HepG2 (cell line): ENCODE results near the gene UCP3. TPM values are rescaled to one million over a fixed set of nuclear protein-coding genes. Genes with fewer than 3 reads are reported as not detected.

Source experiments
- ATAC-seq: fragments of 200-7000 bp; cut with Tn5 transposase; 3 replicates; pipeline ENCODE4 v1.9.1; 2020; ENCODE audit warnings: mild to moderate bottlenecking, moderate library complexity
- BruUV-seq: library from RNA; stranded (reverse); fragments of 400-500 nt; replicated peaks from 2 replicates; lab custom pipeline; 2021; lab: Mats Ljungman, UMichigan
- CTCF ChIA-PET: fragments of 300-600 bp; formaldehyde crosslinking; extraction: SDS; loops from one replicate; lab custom pipeline; 2021; ENCODE audit warnings: low total read pairs, inconsistent platforms, low intra/inter-chr PET ratio; lab: Yijun Ruan, JAX
- POLR2A ChIA-PET: fragments of 350-600 bp; sonication (Branson Sonifier 250); formaldehyde crosslinking; loops from one replicate; lab custom pipeline; 2020; ENCODE audit warnings: antibody characterized with exemption, inconsistent platforms; lab: Yijun Ruan, JAX
- DNase-seq: peaks from one replicate; pipeline ENCODE4 v3.0.0-alpha.2; 2015; ENCODE audit warnings: low spot score
- FAIRE-seq: peaks from 3 replicates; lab custom pipeline; 2011; peaks lifted over from hg19 to GRCh38; lab: Jason Lieb, UNC
- H2AFZ ChIP-seq: one replicate; pipeline ENCODE4 v1.6.1; 2011; ENCODE audit warnings: low read length, inconsistent platforms
- H3K27ac ChIP-seq: fragments of 300-600 bp; 3 replicates; pipeline ENCODE4 v1.8.0; 2011; ENCODE audit warnings: mixed run types, mild to moderate bottlenecking, mixed read lengths, low read length, inconsistent platforms; ENCODE audit not compliant: insufficient read depth; ENCODE audit errors: extremely low read length
- H3K27me3 ChIP-seq, 2 experiments: fragments of 200-600 bp in 1 of 2; 2 replicates in 1 of 2; 3 replicates in 1 of 2; pipeline versions ENCODE4 v1.6.0 to v1.8.0; 2011; ENCODE audit warnings: low read length in 2 of 2, mild to moderate bottlenecking in 2 of 2, moderate library complexity in 2 of 2, inconsistent platforms in 1 of 2; ENCODE audit not compliant: insufficient read depth in 2 of 2, control insufficient read depth in 1 of 2
- H3K36me3 ChIP-seq, 2 experiments: fragments of 200-600 bp in 1 of 2; replicated peaks in 1 of 2; 2 replicates in 1 of 2; 3 replicates in 1 of 2; pipeline versions ENCODE4 v1.5.1 to v1.8.0; 2011; ENCODE audit warnings: low read length in 2 of 2, inconsistent platforms in 1 of 2; ENCODE audit not compliant: insufficient read depth in 2 of 2, control insufficient read depth in 1 of 2
- H3K4me1 ChIP-seq: 2 replicates; pipeline ENCODE4 v1.5.1; 2012; ENCODE audit warnings: low read length, inconsistent platforms; ENCODE audit not compliant: insufficient read depth
- H3K4me2 ChIP-seq: 2 replicates; pipeline ENCODE4 v1.6.0; 2011; ENCODE audit warnings: low read depth, low read length, inconsistent platforms
- H3K4me3 ChIP-seq, 3 experiments: fragments of 200-600 bp in 1 of 3; sonication (generic), shearing (Covaris generic) in 1 of 3; replicated peaks in 1 of 3; 2 replicates each; pipeline ENCODE4 v1.5.1; 2011 to 2016; ENCODE audit warnings: low read length in 3 of 3, inconsistent platforms in 2 of 3, low read depth in 2 of 3, mild to moderate bottlenecking in 2 of 3, control low read depth in 1 of 3, mixed read lengths in 1 of 3; ENCODE audit not compliant: insufficient read depth in 1 of 3
- H3K79me2 ChIP-seq: one replicate; pipeline ENCODE4 v1.6.1; 2011; ENCODE audit warnings: low read length, inconsistent platforms; ENCODE audit not compliant: insufficient read depth
- H3K9ac ChIP-seq: 2 replicates; pipeline ENCODE4 v1.6.0; 2011; ENCODE audit warnings: mild to moderate bottlenecking, low read depth, low read length, inconsistent platforms; ENCODE audit not compliant: insufficient read depth
- H3K9me3 ChIP-seq: 2 replicates; pipeline ENCODE4 v1.5.1; 2012; ENCODE audit warnings: mild to moderate bottlenecking, low read length
- H4K20me1 ChIP-seq: 2 replicates; pipeline ENCODE4 v1.6.0; 2011; ENCODE audit warnings: inconsistent platforms, mild to moderate bottlenecking, low read length, moderate library complexity; ENCODE audit not compliant: insufficient read depth
- CEBPB ChIP-seq: IDR thresholded peaks from 2 replicates; pipeline ENCODE4 v1.6.1; 2011; ENCODE audit warnings: low read depth, low read length, improper control_type of control experiment, borderline replicate concordance
- DNMT3B ChIP-seq: conservative IDR thresholded peaks from 2 replicates; pipeline ENCODE4 v1.6.1; 2016; ENCODE audit warnings: missing biosample characterization, control low read depth
- MIER2 ChIP-seq: IDR thresholded peaks from 2 replicates; pipeline ENCODE4 v1.6.1; 2016; ENCODE audit warnings: missing biosample characterization, missing genetic modification reagents
- MYNN ChIP-seq: sonication (generic); formaldehyde crosslinking; IDR thresholded peaks from 2 replicates; pipeline ENCODE4 v1.4.0; 2020; ENCODE audit warnings: mild to moderate bottlenecking, low read depth, missing genetic modification reagents
- PRDM10 ChIP-seq: sonication (generic); formaldehyde crosslinking; IDR thresholded peaks from 2 replicates; pipeline ENCODE4 v1.4.0; 2020; ENCODE audit warnings: low read depth, missing genetic modification reagents
- SMAD3 ChIP-seq: sonication (generic); formaldehyde crosslinking; IDR thresholded peaks from 2 replicates; pipeline ENCODE4 v1.4.0; 2020; ENCODE audit warnings: missing genetic modification reagents
- THAP9 ChIP-seq: sonication (generic); formaldehyde crosslinking; IDR thresholded peaks from 2 replicates; pipeline ENCODE4; 2020; ENCODE audit warnings: missing genetic modification reagents, mild to moderate bottlenecking, borderline replicate concordance
- ZBTB3 ChIP-seq: sonication (generic); formaldehyde crosslinking; IDR thresholded peaks from 2 replicates; pipeline ENCODE4 v1.4.0; 2020; ENCODE audit warnings: low read depth, mild to moderate bottlenecking, moderate library complexity, missing genetic modification reagents, borderline replicate concordance
- ZEB1 ChIP-seq: IDR thresholded peaks from 2 replicates; pipeline ENCODE4 v1.6.1; 2012; ENCODE audit warnings: mild to moderate bottlenecking, low read depth, inconsistent platforms; ENCODE audit not compliant: insufficient replicate concordance
- WGBS: methylation state at CpG from one replicate; pipeline ENCODE4 v1.1.6; 2017; ENCODE audit warnings: low lambda C conversion rate; 5-methylcytosine and 5-hydroxymethylcytosine counted together
- in situ Hi-C: cut with HindIII; loops from 2 replicates; pipeline ENCODE4 v1.10.0; 2017; ENCODE audit warnings: low pct_unique_long_range_greater_than_20kb; ENCODE audit not compliant: extremely low pct_ligation_motif_present
- intact Hi-C: fragments of 100-400 bp; cut with micrococcal nuclease; formaldehyde crosslinking; loops from one replicate; pipeline ENCODE4 v1.10.0; 2022; ENCODE audit not compliant: unreplicated experiment
- polyA plus RNA-seq, 8 experiments: library from polyadenylated mRNA; depleted of rRNA in 3 of 8; stranded (reverse) in 7 of 8; unstranded in 1 of 8; fragments of >200 nt; fragmentation: Illumina TruSeq in 4 of 8; extraction: Trizol in 4 of 8; gene quantifications; 2 replicates each; pipeline versions ENCODE4 v1.2.1 to v1.2.3, GENCODE V29; 2011 to 2016; ENCODE audit warnings: low read depth in 4 of 8, missing spikeins in 1 of 8, mixed read lengths in 1 of 8; ENCODE audit not compliant: insufficient read depth in 1 of 8
- total RNA-seq, 5 experiments: library from RNA; depleted of rRNA; stranded (reverse); fragments of >200 nt; fragmentation: Illumina TruSeq; extraction: Trizol; gene quantifications; 2 replicates each; pipeline ENCODE4 v1.2.3, GENCODE V29; 2016; ENCODE audit warnings: low read depth in 1 of 5

Gene UCP3
- total and polyA plus RNA-seq, 2 of the 13 experiments (the other 11 are each of a cell fraction or from before 2014, with no cell fraction given), result 0.37 TPM; not detected in 1

- no peaks in the 10 kb centered on the region for H3K9me3 ChIP-seq
- CTCF ChIA-PET, result no interaction called here
- intact Hi-C loops (no loop called here), in situ Hi-C loops (no loop called here)
- no TSS peak for BruUV-seq
- no peak overlapping the region for H3K27ac ChIP-seq
- WGBS, result 89% methylated on average over 9 of the region's 9 CpGs
- ATAC-seq (no peak), FAIRE-seq (no peak), DNase-seq (no peak)
- H3K27me3 ChIP-seq, result no peaks in the 10 kb centered on the region
- no peak for TF ChIP-seq ZBTB3
- no peak for TF ChIP-seq ZEB1
- TF ChIP-seq CEBPB, result peak; percentile 31; the same call in 1 of the 2 replicates
- H3K4me2 ChIP-seq, result no peak overlapping the region
- H2AFZ ChIP-seq, result no peak overlapping the region
- H4K20me1 ChIP-seq, result no peaks in the 10 kb centered on the region
- H3K36me3 ChIP-seq, result peaks cover 6 to 14% of the 10 kb centered on the region in 2 experiments; a peak in 4 of 5 replicates
- no peak overlapping the region for H3K4me3 ChIP-seq
- H3K4me1 ChIP-seq, result peaks cover 19% of the 10 kb centered on the region
- H3K79me2 ChIP-seq, result no peaks in the 10 kb centered on the region
- POLR2A ChIA-PET, result no interaction called here
- no peak overlapping the region for H3K9ac ChIP-seq
Measured at GRCh38 chr11:74030723-74031676, 22.1 kb upstream of the UCP3 start.

- H2AFZ ChIP-seq, result no peak overlapping the region
- intact Hi-C loops (no loop called here), in situ Hi-C loops (no loop called here)
- no peak overlapping the region for H3K4me3 ChIP-seq
- CTCF ChIA-PET, result no interaction called here
- ATAC-seq, result no peak
- H3K36me3 ChIP-seq, result no peaks in the 10 kb centered on the region; a peak in 1 of 5 replicates
- H3K9me3 ChIP-seq, result no peaks in the 10 kb centered on the region
- no peaks in the 10 kb centered on the region for H3K79me2 ChIP-seq
- H3K27me3 ChIP-seq, result no peaks in the 10 kb centered on the region
- FAIRE-seq, result no peak
- DNase-seq, result no peak
- H3K4me1 ChIP-seq, result peaks cover 5% of the 10 kb centered on the region
- WGBS, result 95% methylated on average over 7 of the region's 7 CpGs
- H3K27ac ChIP-seq, result no peak overlapping the region
- POLR2A ChIA-PET, result no interaction called here
- H3K9ac ChIP-seq, result no peak overlapping the region
- BruUV-seq, result no TSS peak
- H3K4me2 ChIP-seq, result no peak overlapping the region
- no peaks in the 10 kb centered on the region for H4K20me1 ChIP-seq
- TF ChIP-seq PRDM10 (CRISPR knock-in tag), result no peak
- no peak for TF ChIP-seq THAP9 (CRISPR knock-in tag)
- TF ChIP-seq DNMT3B (CRISPR knock-in tag), result no peak
- TF ChIP-seq SMAD3 (CRISPR knock-in tag), result no peak
- no peak for TF ChIP-seq MYNN (CRISPR knock-in tag)
- no peak for TF ChIP-seq MIER2 (CRISPR knock-in tag)
Measured at GRCh38 chr11:74025467-74026166, 16.7 kb upstream of the UCP3 start.
